ENCODE measurements around the gene TRIM28. TPM values are rescaled to one million over a fixed set of nuclear protein-coding genes. Genes with fewer than 3 reads are reported as not detected.

The TRIM28 gene
- total and polyA plus RNA-seq, 2 donors (not counting 3 experiments of a cell fraction or from before 2014, with no cell fraction given): 429 to 521 TPM

DNA sequence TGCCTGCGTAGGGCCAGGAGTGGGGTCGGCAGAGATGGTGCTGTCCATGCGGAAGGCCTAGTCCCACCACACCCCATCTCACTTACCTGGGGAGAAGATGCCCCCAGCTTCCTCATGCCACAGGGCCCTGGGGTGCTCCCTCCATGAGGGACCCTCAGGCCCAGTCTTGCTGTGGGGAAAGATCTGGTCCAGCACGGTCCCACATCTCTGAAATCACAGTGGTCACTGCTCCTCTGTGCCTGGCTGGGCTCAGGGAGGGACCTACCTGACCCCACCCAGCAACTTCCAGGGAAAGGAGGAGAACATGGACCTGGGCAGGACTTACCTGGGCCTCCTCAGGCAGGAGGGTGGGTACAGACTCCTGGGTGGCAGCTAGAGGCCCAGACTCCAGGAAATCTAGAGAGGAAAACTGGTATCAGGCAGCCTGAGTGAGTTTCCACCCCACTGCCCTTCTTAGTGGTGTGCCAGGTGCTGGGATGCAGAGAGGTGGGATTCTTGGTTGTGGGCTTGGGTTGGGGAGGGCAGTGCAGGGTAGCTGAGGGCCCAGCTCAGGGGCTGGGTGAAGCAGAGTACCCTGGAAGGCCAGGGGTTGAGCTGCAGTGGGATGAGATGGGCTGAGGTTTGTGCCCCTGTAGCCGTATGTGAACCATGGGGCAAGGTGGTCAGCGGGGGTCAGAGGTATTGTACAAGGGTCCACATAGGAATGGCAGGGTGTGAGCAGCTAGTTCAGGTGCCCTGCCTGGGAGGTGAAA, 25.5 kb downstream of the TRIM28 start:
- H3K27me3 ChIP-seq (ENCODE audit: control insufficient read depth in 2 of 2, insufficient read depth in 2 of 2, low read length in 2 of 2): no peaks in the 10 kb centered on the region
- no peaks in the 10 kb centered on the region for H3K79me2 ChIP-seq (ENCODE audit: control insufficient read depth, insufficient read depth, low read length)
- ChIA-PET CTCF (no interaction called here), POLR2A (no interaction called here)
- no peak overlapping the region for H2AFZ ChIP-seq (ENCODE audit: low read depth, low read length)
- intact Hi-C loops (cut with micrococcal nuclease) (no loop called here), dilution Hi-C loops (cut with MboI; ENCODE audit: extremely low pct_ligation_motif_present, low sequenced_read_pairs) (no loop called here)
- H3K27ac ChIP-seq (ENCODE audit: insufficient read depth, low read depth, low read length): no peak overlapping the region
- H3K4me3 ChIP-seq (replicated peaks in 1 of 3; ENCODE audit: insufficient read depth in 1 of 3, low read depth in 1 of 3, low read length in 3 of 3): no peak overlapping the region
- no peak overlapping the region for H3K4me2 ChIP-seq (ENCODE audit: insufficient read depth, low read length)
- FAIRE-seq: no peak
- DNase-seq (ENCODE audit: low read depth, low spot score): no peak
- no peak for TF ChIP-seq FOS (IDR thresholded peaks at IDR 0.05; ENCODE audit: borderline replicate concordance, insufficient read depth, low read length)
- TF ChIP-seq POLR2AphosphoS5 (IDR thresholded peaks at IDR 0.05; ENCODE audit: insufficient read depth, low read depth, low read length): no peak
- no peak for TF ChIP-seq MYC (IDR thresholded peaks at IDR 0.05; ENCODE audit: low read depth, low read length)
- TF ChIP-seq, protein P1, sequence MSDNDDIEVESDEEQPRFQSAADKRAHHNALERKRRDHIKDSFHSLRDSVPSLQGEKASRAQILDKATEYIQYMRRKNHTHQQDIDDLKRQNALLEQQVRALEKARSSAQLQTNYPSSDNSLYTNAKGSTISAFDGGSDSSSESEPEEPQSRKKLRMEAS (IDR thresholded peaks at IDR 0.05; ENCODE audit: insufficient read depth, insufficient read length): no peak
- TF ChIP-seq JUN (IDR thresholded peaks at IDR 0.05; ENCODE audit: borderline replicate concordance, insufficient read depth, insufficient read length, low read depth): no peak
- TF ChIP-seq POLR2A (IDR thresholded peaks at IDR 0.05; ENCODE audit: low read depth, low read length): no peak
- TF ChIP-seq, protein P2, sequence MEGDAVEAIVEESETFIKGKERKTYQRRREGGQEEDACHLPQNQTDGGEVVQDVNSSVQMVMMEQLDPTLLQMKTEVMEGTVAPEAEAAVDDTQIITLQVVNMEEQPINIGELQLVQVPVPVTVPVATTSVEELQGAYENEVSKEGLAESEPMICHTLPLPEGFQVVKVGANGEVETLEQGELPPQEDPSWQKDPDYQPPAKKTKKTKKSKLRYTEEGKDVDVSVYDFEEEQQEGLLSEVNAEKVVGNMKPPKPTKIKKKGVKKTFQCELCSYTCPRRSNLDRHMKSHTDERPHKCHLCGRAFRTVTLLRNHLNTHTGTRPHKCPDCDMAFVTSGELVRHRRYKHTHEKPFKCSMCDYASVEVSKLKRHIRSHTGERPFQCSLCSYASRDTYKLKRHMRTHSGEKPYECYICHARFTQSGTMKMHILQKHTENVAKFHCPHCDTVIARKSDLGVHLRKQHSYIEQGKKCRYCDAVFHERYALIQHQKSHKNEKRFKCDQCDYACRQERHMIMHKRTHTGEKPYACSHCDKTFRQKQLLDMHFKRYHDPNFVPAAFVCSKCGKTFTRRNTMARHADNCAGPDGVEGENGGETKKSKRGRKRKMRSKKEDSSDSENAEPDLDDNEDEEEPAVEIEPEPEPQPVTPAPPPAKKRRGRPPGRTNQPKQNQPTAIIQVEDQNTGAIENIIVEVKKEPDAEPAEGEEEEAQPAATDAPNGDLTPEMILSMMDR (IDR thresholded peaks at IDR 0.05; ENCODE audit: extremely low read depth in 1 of 2, insufficient read depth in 1 of 2, low read depth in 1 of 2, low read length in 2 of 2): no peak
- no peaks in the 10 kb centered on the region for H3K9me1 ChIP-seq (replicated peaks; ENCODE audit: control insufficient read depth, extremely low read depth, insufficient read depth, low read length)
- peaks cover 0 to 9% of the 10 kb centered on the region in 2 experiments for H3K36me3 ChIP-seq (ENCODE audit: control insufficient read depth in 2 of 2, extremely low read depth in 1 of 2, insufficient read depth in 2 of 2, low read length in 2 of 2)
- H4K20me1 ChIP-seq (replicated peaks; ENCODE audit: control insufficient read depth, extremely low read depth, insufficient read depth, low read length): no peaks in the 10 kb centered on the region
- peaks cover 13% of the 10 kb centered on the region for H3K4me1 ChIP-seq (ENCODE audit: control insufficient read depth, extremely low read depth, insufficient read depth, low read length)
- no peaks in the 10 kb centered on the region for H3K9me3 ChIP-seq (replicated peaks; ENCODE audit: control insufficient read depth, insufficient read depth, low read length)
- no TSS peak for BruUV-seq (replicated peaks)
- no peak overlapping the region for H3K9ac ChIP-seq (replicated peaks; ENCODE audit: extremely low read depth, insufficient read depth, low read length)
